ENCODE measurements around the gene CERCAM. TPM values are rescaled to one million over a fixed set of nuclear protein-coding genes. Genes with fewer than 3 reads are reported as not detected.

Gene CERCAM
- total and polyA plus RNA-seq, 4 experiments from 2014 or later: 0.29 to 0.64 (median 0.38) TPM; not detected in 1

GRCh38 chr9:128393145-128393775, 27.4 kb upstream of the CERCAM start:
- no peaks in the 10 kb centered on the region for H3K9me3 Mint-ChIP-seq
- Histone ChIP-seq H3K4me3 (ENCODE audit: low read length in 2 of 2) (no peak overlapping the region), H3K27ac (ENCODE audit: low read depth, low read length) (no peak overlapping the region), H3K4me1 (ENCODE audit: insufficient read depth, low read length) (no peaks in the 10 kb centered on the region), H3K36me3 (ENCODE audit: insufficient read depth, low read length) (peaks cover 36% of the 10 kb centered on the region), H3K27me3 (ENCODE audit: insufficient read depth, low read length) (no peaks in the 10 kb centered on the region), H3K9me3 (ENCODE audit: control insufficient read depth in 1 of 2, low read length in 2 of 2) (no peaks in the 10 kb centered on the region)
- peaks cover 17 to 25% of the 10 kb centered on the region in 2 donors for H3K36me3 Mint-ChIP-seq
- intact Hi-C loops (cut with micrococcal nuclease): no loop called here
- H3K4me3 Mint-ChIP-seq: no peak overlapping the region
- H3K4me1 Mint-ChIP-seq: peaks cover 4 to 10% (median 5%) of the 10 kb centered on the region in 4 donors
- no peaks in the 10 kb centered on the region for H3K27me3 Mint-ChIP-seq
- no peak for DNase-seq
- POLR2A ChIA-PET (ENCODE audit: partially characterized antibody): no interaction called here
- no peak overlapping the region for H3K27ac Mint-ChIP-seq
- CTCF ChIA-PET (ENCODE audit: partially characterized antibody): no interaction called here

GRCh38 chr9:128393970-128394369, 26.7 kb upstream of the CERCAM start:
- intact Hi-C loops (cut with micrococcal nuclease): no loop called here
- Mint-ChIP-seq H3K27me3 (no peaks in the 10 kb centered on the region), H3K4me1 (peaks cover 4 to 10% (median 5%) of the 10 kb centered on the region in 4 donors), H3K4me3 (no peak overlapping the region), H3K36me3 (peaks cover 16 to 21% of the 10 kb centered on the region in 2 donors), H3K27ac (no peak overlapping the region), H3K9me3 (no peaks in the 10 kb centered on the region)
- H3K36me3 ChIP-seq (ENCODE audit: insufficient read depth, low read length): peaks cover 29% of the 10 kb centered on the region
- ChIA-PET POLR2A (ENCODE audit: partially characterized antibody) (no interaction called here), CTCF (ENCODE audit: partially characterized antibody) (no interaction called here)
- no peaks in the 10 kb centered on the region for H3K27me3 ChIP-seq (ENCODE audit: insufficient read depth, low read length)
- no peaks in the 10 kb centered on the region for H3K9me3 ChIP-seq (ENCODE audit: control insufficient read depth in 1 of 2, low read length in 2 of 2)
- no peak overlapping the region for H3K4me3 ChIP-seq (ENCODE audit: low read length in 2 of 2)
- DNase-seq: no peak
- no peak overlapping the region for H3K27ac ChIP-seq (ENCODE audit: low read depth, low read length)
- no peaks in the 10 kb centered on the region for H3K4me1 ChIP-seq (ENCODE audit: insufficient read depth, low read length)

GRCh38 chr9:128394379-128395168, 26.1 kb upstream of the CERCAM start:
- intact Hi-C loops (cut with micrococcal nuclease): no loop called here
- Mint-ChIP-seq H3K27ac (no peak overlapping the region), H3K27me3 (no peaks in the 10 kb centered on the region), H3K4me3 (no peak overlapping the region), H3K9me3 (no peaks in the 10 kb centered on the region), H3K4me1 (peaks cover 4 to 10% (median 5%) of the 10 kb centered on the region in 4 donors), H3K36me3 (peaks cover 13 to 16% of the 10 kb centered on the region in 2 donors)
- Histone ChIP-seq H3K36me3 (ENCODE audit: insufficient read depth, low read length) (peaks cover 23% of the 10 kb centered on the region), H3K4me1 (ENCODE audit: insufficient read depth, low read length) (no peaks in the 10 kb centered on the region), H3K4me3 (ENCODE audit: low read length in 2 of 2) (no peak overlapping the region), H3K27ac (ENCODE audit: low read depth, low read length) (no peak overlapping the region), H3K9me3 (ENCODE audit: control insufficient read depth in 1 of 2, low read length in 2 of 2) (no peaks in the 10 kb centered on the region), H3K27me3 (ENCODE audit: insufficient read depth, low read length) (no peaks in the 10 kb centered on the region)
- POLR2A ChIA-PET (ENCODE audit: partially characterized antibody): no interaction called here
- CTCF ChIA-PET (ENCODE audit: partially characterized antibody): no interaction called here
- DNase-seq: no peak

GRCh38 chr9:128396970-128397613, 23.6 kb upstream of the CERCAM start:
- no peak overlapping the region for H3K4me3 Mint-ChIP-seq
- H3K27me3 Mint-ChIP-seq: no peaks in the 10 kb centered on the region
- Histone ChIP-seq H3K4me3 (ENCODE audit: low read length in 2 of 2) (no peak overlapping the region), H3K9me3 (ENCODE audit: control insufficient read depth in 1 of 2, low read length in 2 of 2) (no peaks in the 10 kb centered on the region), H3K27ac (ENCODE audit: low read depth, low read length) (no peak overlapping the region), H3K4me1 (ENCODE audit: insufficient read depth, low read length) (no peaks in the 10 kb centered on the region), H3K36me3 (ENCODE audit: insufficient read depth, low read length) (peaks cover under 1% of the 10 kb centered on the region), H3K27me3 (ENCODE audit: insufficient read depth, low read length) (no peaks in the 10 kb centered on the region)
- intact Hi-C loops (cut with micrococcal nuclease): no loop called here
- peaks cover 5% of the 10 kb centered on the region in 2 donors for H3K36me3 Mint-ChIP-seq
- H3K27ac Mint-ChIP-seq: peak overlapping the region in 1 of 7 donors; percentile 6
- POLR2A ChIA-PET (ENCODE audit: partially characterized antibody): no interaction called here
- CTCF ChIA-PET (ENCODE audit: partially characterized antibody): interaction anchor here (0.8 kb wide), 1 partner anchor 42 kb away, joined by 4 read pairs; no protein-coding TSS in a partner anchor
- H3K4me1 Mint-ChIP-seq: peaks cover 4 to 10% (median 6%) of the 10 kb centered on the region in 4 donors
- no peaks in the 10 kb centered on the region for H3K9me3 Mint-ChIP-seq
- DNase-seq: no peak

- DNase-seq: no peak
- Histone ChIP-seq H3K4me3 (ENCODE audit: low read length in 2 of 2) (no peak overlapping the region), H3K9me3 (ENCODE audit: control insufficient read depth in 1 of 2, low read length in 2 of 2) (no peaks in the 10 kb centered on the region), H3K4me1 (ENCODE audit: insufficient read depth, low read length) (no peaks in the 10 kb centered on the region), H3K27me3 (ENCODE audit: insufficient read depth, low read length) (no peaks in the 10 kb centered on the region), H3K36me3 (ENCODE audit: insufficient read depth, low read length) (no peaks in the 10 kb centered on the region), H3K27ac (ENCODE audit: low read depth, low read length) (no peak overlapping the region)
- Mint-ChIP-seq H3K27ac (no peak overlapping the region), H3K9me3 (no peaks in the 10 kb centered on the region), H3K4me3 (no peak overlapping the region), H3K4me1 (peaks cover 4 to 10% (median 6%) of the 10 kb centered on the region in 4 donors), H3K27me3 (peaks cover 0 to under 1% of the 10 kb centered on the region in 2 donors), H3K36me3 (peaks cover 4% of the 10 kb centered on the region in 2 donors)
- ChIA-PET CTCF (ENCODE audit: partially characterized antibody) (no interaction called here), POLR2A (ENCODE audit: partially characterized antibody) (no interaction called here)
- intact Hi-C loops (cut with micrococcal nuclease): no loop called here
Observed at GRCh38 chr9:128397831-128398230, 22.8 kb upstream of the CERCAM start.

GRCh38 chr9:128399861-128400260, 20.8 kb upstream of the CERCAM start:
- peaks cover 1 to 2% of the 10 kb centered on the region in 2 donors for H3K27me3 Mint-ChIP-seq
- POLR2A ChIA-PET (ENCODE audit: partially characterized antibody): no interaction called here

GRCh38 chr9:128404560-128404959, 16.1 kb upstream of the CERCAM start:
- H3K27ac Mint-ChIP-seq: no peak overlapping the region
- no peaks in the 10 kb centered on the region for H3K27me3 ChIP-seq (ENCODE audit: insufficient read depth, low read length)
- H3K4me1 ChIP-seq (ENCODE audit: insufficient read depth, low read length): no peaks in the 10 kb centered on the region
- no peak for DNase-seq
- ChIA-PET POLR2A (ENCODE audit: partially characterized antibody) (no interaction called here), CTCF (ENCODE audit: partially characterized antibody) (interaction anchor here (0.9 kb wide), 1 partner anchor 15 kb away, joined by 3 read pairs; no protein-coding TSS in a partner anchor)
- H3K4me3 ChIP-seq (ENCODE audit: low read length in 2 of 2): no peak overlapping the region
- H3K9me3 ChIP-seq (ENCODE audit: control insufficient read depth in 1 of 2, low read length in 2 of 2): no peaks in the 10 kb centered on the region
- H3K27ac ChIP-seq (ENCODE audit: low read depth, low read length): no peak overlapping the region
- peaks cover 0 to under 1% (median 0%) of the 10 kb centered on the region in 4 donors for H3K4me1 Mint-ChIP-seq
- H3K4me3 Mint-ChIP-seq: no peak overlapping the region
- peaks cover 6 to 20% of the 10 kb centered on the region in 2 donors for H3K27me3 Mint-ChIP-seq
- intact Hi-C loops (cut with micrococcal nuclease): no loop called here
- H3K36me3 ChIP-seq (ENCODE audit: insufficient read depth, low read length): no peaks in the 10 kb centered on the region
- no peaks in the 10 kb centered on the region for H3K36me3 Mint-ChIP-seq
- H3K9me3 Mint-ChIP-seq: no peaks in the 10 kb centered on the region

More at GRCh38 chr9:128399861-128400260, 20.8 kb upstream of the CERCAM start:
- Histone ChIP-seq H3K9me3 (ENCODE audit: control insufficient read depth in 1 of 2, low read length in 2 of 2) (no peaks in the 10 kb centered on the region), H3K4me3 (ENCODE audit: low read length in 2 of 2) (no peak overlapping the region), H3K4me1 (ENCODE audit: insufficient read depth, low read length) (no peaks in the 10 kb centered on the region), H3K27ac (ENCODE audit: low read depth, low read length) (no peak overlapping the region), H3K27me3 (ENCODE audit: insufficient read depth, low read length) (no peaks in the 10 kb centered on the region), H3K36me3 (ENCODE audit: insufficient read depth, low read length) (no peaks in the 10 kb centered on the region)
- no peak for DNase-seq
- Mint-ChIP-seq H3K27ac (no peak overlapping the region), H3K36me3 (no peaks in the 10 kb centered on the region), H3K9me3 (no peaks in the 10 kb centered on the region), H3K4me1 (peaks cover 4 to 10% (median 6%) of the 10 kb centered on the region in 4 donors), H3K4me3 (no peak overlapping the region)
- CTCF ChIA-PET (ENCODE audit: partially characterized antibody): no interaction called here
- intact Hi-C loops (cut with micrococcal nuclease): no loop called here

Data from CD4-positive, alpha-beta memory T cell (primary cell).